RWPE1 (cell line): Measurements from ENCODE around the gene BTNL9.

ENCODE experiments used
- CTCF ChIA-PET: fragments of 350-600 bp; sonication (Branson Sonifier 250); formaldehyde crosslinking; extraction: SDS; loops from one replicate; lab custom pipeline; 2021; lab: Yijun Ruan, JAX
- POLR2A ChIA-PET: fragments of 400-600 bp; formaldehyde crosslinking; extraction: SDS; loops from one replicate; lab custom pipeline; 2020; ENCODE audit warnings: antibody characterized with exemption; ENCODE audit not compliant: low non-redundant PET; lab: Yijun Ruan, JAX
- DNase-seq: peaks from one replicate; pipeline ENCODE4 v3.0.0; 2012; ENCODE audit warnings: low spot score
- H3K27ac ChIP-seq: fragments of 450-650 bp; 2 replicates; pipeline ENCODE4 v1.5.1; 2017
- CTCF ChIP-seq: fragments of 450-650 bp; conservative IDR thresholded peaks from 2 replicates; pipeline ENCODE4 v1.5.1; 2017; ENCODE audit warnings: low read depth, mild to moderate bottlenecking

BTNL9 gene

GRCh38 chr5:181020688-181021087, 19.4 kb upstream of the BTNL9 start:
- no peak for DNase-seq
- ChIA-PET POLR2A (interaction anchor here (0.6 kb wide), 1 partner anchor 107 kb away, joined by 3 read pairs; no protein-coding TSS in a partner anchor), CTCF (interaction anchor here (0.6 kb wide), 1 partner anchor 12 kb away, joined by 3 read pairs; no protein-coding TSS in a partner anchor)
- H3K27ac ChIP-seq: no peak overlapping the region
- TF ChIP-seq CTCF: no peak

- CTCF ChIA-PET: interaction anchor here (0.9 kb wide), 1 partner anchor 64 kb away, joined by 3 read pairs; no protein-coding TSS in a partner anchor
- 0 out of 2 replicates have a peak overlapping the region, but pooled peaks have one; percentile 6 for H3K27ac ChIP-seq
- peak; percentile 50 for DNase-seq
- POLR2A ChIA-PET: no interaction called here
- TF ChIP-seq CTCF: no peak
These were observed 15.6 kb upstream of the BTNL9 start for GRCh38 chr5:181024245-181025064.

- ChIA-PET CTCF (no interaction called here), POLR2A (no interaction called here)
- no peak for TF ChIP-seq CTCF
- no peak overlapping the region for H3K27ac ChIP-seq
- DNase-seq: no peak
These were observed 12.5 kb upstream of the BTNL9 start for GRCh38 chr5:181027452-181028031.

- DNase-seq: no peak
- H3K27ac ChIP-seq: no peak overlapping the region
- TF ChIP-seq CTCF: no peak
- CTCF ChIA-PET: no interaction called here
- POLR2A ChIA-PET: no interaction called here
These were observed 11.8 kb upstream of the BTNL9 start for GRCh38 chr5:181028032-181028819.

- no peak for TF ChIP-seq CTCF
- no peak overlapping the region for H3K27ac ChIP-seq
- ChIA-PET POLR2A (no interaction called here), CTCF (interaction anchor here (0.7 kb wide), 1 partner anchor 44 kb away, joined by 3 read pairs; no protein-coding TSS in a partner anchor)
- DNase-seq: no peak
These were observed 8.3 kb upstream of the BTNL9 start for GRCh38 chr5:181031716-181032115.
